ENCODE results near the gene OR2M5. TPM values are rescaled to one million over a fixed set of nuclear protein-coding genes. Genes with fewer than 3 reads are reported as not detected.

The OR2M5 gene
- total and polyA plus RNA-seq, 10 of the 15 experiments (the other 5 are each of a cell fraction or from before 2014, with no cell fraction given): not detected

DNA sequence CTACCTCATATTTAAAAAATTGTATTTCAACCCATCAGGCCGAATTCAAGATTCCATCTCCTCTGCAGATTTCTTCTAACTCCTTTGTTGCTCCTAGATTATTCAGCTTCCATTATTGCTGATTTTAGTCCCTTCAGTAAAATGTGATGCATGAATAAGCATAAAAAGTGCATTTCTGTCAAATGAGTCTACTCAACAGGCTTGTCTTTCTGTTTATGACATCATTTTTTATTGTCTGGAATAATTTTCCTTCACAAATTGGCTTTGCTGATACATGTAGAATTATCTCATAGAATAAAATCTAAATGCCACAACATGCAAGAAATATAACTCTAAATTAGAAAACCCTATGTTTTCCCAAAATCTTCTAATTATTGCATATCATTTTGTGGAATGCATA lies 1.6 kb upstream of the OR2M5 start:
- no peak overlapping the region for H3K9ac ChIP-seq (ENCODE audit: control insufficient read depth, insufficient read depth, low read length)
- intact Hi-C loops (cut with micrococcal nuclease; ENCODE audit: unreplicated experiment): no loop called here
- no peaks in the 10 kb centered on the region for H3K27me3 ChIP-seq (replicated peaks in 1 of 2; ENCODE audit: control insufficient read depth in 2 of 2, insufficient read depth in 2 of 2, low read length in 1 of 2)
- no peaks in the 10 kb centered on the region for H3K79me2 ChIP-seq (ENCODE audit: control insufficient read depth, insufficient read depth, low read length)
- H3K4me1 ChIP-seq (ENCODE audit: control insufficient read depth, insufficient read depth, low read length): no peaks in the 10 kb centered on the region
- no peak overlapping the region for H3K27ac ChIP-seq (ENCODE audit: control insufficient read depth, insufficient read depth)
- 0% methylated on average over 1 of the region's 1 CpG for WGBS (ENCODE audit: insufficient coverage, insufficient replicate concordance, low lambda C conversion rate, missing lambda C conversion rate)
- H2AFZ ChIP-seq (ENCODE audit: control insufficient read depth, low read depth, low read length): no peak overlapping the region
- H3K4me3 ChIP-seq: no peak overlapping the region
- FAIRE-seq (no peak), DNase-seq (ENCODE audit: low read depth, low spot score) (no peak), ATAC-seq (no peak)
- no peaks in the 10 kb centered on the region for H4K20me1 ChIP-seq (ENCODE audit: control insufficient read depth, insufficient read depth)
- in situ Hi-C loops (cut with MboI): no loop called here
- ChIA-PET RAD21 (ENCODE audit: unreplicated experiment) (no interaction called here), POLR2A (no interaction called here), CTCF (no interaction called here), SMC1A (ENCODE audit: uncharacterized antibody, unreplicated experiment) (no interaction called here)
- BruUV-seq (replicated peaks): no TSS peak
- no peak overlapping the region for H3K4me2 ChIP-seq (ENCODE audit: control insufficient read depth, insufficient read depth)
- TF ChIP-seq BCL11A (IDR thresholded peaks at IDR 0.05; ENCODE audit: low read depth, low read length) (no peak), JUND (IDR thresholded peaks at IDR 0.05; ENCODE audit: low read depth, low read length) (no peak), YY1 (IDR thresholded peaks at IDR 0.05; ENCODE audit: low read depth, low read length) (no peak)
- TF ChIP-seq, protein P1, sequence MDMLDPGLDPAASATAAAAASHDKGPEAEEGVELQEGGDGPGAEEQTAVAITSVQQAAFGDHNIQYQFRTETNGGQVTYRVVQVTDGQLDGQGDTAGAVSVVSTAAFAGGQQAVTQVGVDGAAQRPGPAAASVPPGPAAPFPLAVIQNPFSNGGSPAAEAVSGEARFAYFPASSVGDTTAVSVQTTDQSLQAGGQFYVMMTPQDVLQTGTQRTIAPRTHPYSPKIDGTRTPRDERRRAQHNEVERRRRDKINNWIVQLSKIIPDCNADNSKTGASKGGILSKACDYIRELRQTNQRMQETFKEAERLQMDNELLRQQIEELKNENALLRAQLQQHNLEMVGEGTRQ (IDR thresholded peaks at IDR 0.05; ENCODE audit: borderline replicate concordance, low read depth, low read length): no peak
- TF ChIP-seq, protein P2, sequence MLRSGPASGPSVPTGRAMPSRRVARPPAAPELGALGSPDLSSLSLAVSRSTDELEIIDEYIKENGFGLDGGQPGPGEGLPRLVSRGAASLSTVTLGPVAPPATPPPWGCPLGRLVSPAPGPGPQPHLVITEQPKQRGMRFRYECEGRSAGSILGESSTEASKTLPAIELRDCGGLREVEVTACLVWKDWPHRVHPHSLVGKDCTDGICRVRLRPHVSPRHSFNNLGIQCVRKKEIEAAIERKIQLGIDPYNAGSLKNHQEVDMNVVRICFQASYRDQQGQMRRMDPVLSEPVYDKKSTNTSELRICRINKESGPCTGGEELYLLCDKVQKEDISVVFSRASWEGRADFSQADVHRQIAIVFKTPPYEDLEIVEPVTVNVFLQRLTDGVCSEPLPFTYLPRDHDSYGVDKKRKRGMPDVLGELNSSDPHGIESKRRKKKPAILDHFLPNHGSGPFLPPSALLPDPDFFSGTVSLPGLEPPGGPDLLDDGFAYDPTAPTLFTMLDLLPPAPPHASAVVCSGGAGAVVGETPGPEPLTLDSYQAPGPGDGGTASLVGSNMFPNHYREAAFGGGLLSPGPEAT (IDR thresholded peaks at IDR 0.05; ENCODE audit: low read depth): no peak
- no peaks in the 10 kb centered on the region for H3K9me3 ChIP-seq (replicated peaks; ENCODE audit: control insufficient read depth, insufficient read depth, low read length)
- no peaks in the 10 kb centered on the region for H3K36me3 ChIP-seq (ENCODE audit: control insufficient read depth in 2 of 2, insufficient read depth in 2 of 2, low read length in 1 of 2)

All from GM12878 (cell line).